Right atrium auricular region (tissue), 2 donors: ENCODE measurements around the gene PGM5. TPM values are rescaled to one million over a fixed set of nuclear protein-coding genes. Genes with fewer than 3 reads are reported as not detected.

Experiments used
- DNase-seq: peaks from one replicate; pipeline ENCODE4 v3.0.0-alpha.2; 2019; ENCODE audit warnings: low spot score
- H3K27ac ChIP-seq, 2 donors: fragments of 200-600 bp; sonication (generic); 1 replicate in 1 of 2; 2 replicates in 1 of 2; pipeline ENCODE4 v1.5.1; 2016 to 2019
- H3K27me3 ChIP-seq, 2 donors: fragments of 200-600 bp; sonication (generic); one replicate each; pipeline versions ENCODE4 v1.5.1 to v1.6.0; 2017 to 2019
- H3K36me3 ChIP-seq: fragments of 200-600 bp; sonication (generic); one replicate; pipeline ENCODE4 v1.5.1; 2016
- H3K4me1 ChIP-seq, 2 donors: fragments of 200-600 bp; sonication (generic); one replicate each; pipeline versions ENCODE4 v1.5.1 to v1.6.0; 2017 to 2019
- H3K4me3 ChIP-seq, 2 donors: fragments of 200-600 bp; sonication (generic); 1 replicate in 1 of 2; 2 replicates in 1 of 2; pipeline ENCODE4 v1.5.1; 2017 to 2019; ENCODE audit warnings: mild to moderate bottlenecking in 1 of 2, moderate library complexity in 1 of 2
- H3K9me3 ChIP-seq, 2 donors: fragments of 200-600 bp; sonication (generic); one replicate each; pipeline ENCODE4 v1.5.1; 2019
- total RNA-seq, 2 donors: library from RNA; depleted of rRNA; stranded (reverse); fragments of >200 nt; gene quantifications; one replicate each; pipeline ENCODE4 v1.1.0, GENCODE V29; 2016
- TF ChIP-seq, protein P1 (sequence below), 2 donors: fragments of 200-600 bp; sonication (generic); IDR thresholded peaks; one replicate each; pipeline ENCODE4 v1.5.1; 2019; ENCODE audit warnings: antibody characterized with exemption in 2 of 2

PGM5 gene
- total RNA-seq, 2 donors from 2014 or later, result 274 to 281 TPM

DNA sequence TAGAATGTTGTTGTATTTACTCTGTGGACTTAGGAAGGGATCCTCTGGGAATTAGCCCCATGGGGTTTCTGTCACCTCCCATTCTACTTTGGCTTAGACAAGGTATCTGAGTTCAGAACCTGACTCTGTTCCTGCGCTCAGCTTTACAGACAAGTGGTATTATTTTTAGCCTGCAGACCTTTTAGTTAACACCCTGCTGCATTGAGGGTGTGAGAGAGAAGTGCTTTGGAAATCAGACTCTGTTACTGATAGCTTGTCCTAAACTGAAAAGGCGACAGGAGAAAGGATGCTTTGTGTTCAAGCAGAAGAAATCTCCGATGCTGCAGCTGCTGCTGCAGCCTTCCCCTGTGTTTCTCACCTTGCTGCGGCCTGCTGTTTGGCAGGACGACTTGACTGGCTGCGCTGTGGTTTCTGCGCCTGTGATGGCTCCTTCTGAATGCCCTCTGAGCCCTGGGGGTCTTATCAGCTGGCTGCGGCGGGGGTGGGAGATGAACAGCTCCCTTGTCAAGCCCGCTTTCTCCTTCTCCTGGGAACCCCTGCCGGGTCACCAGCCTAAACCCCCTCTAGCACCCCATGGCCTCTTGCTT, 61.9 kb downstream of the PGM5 start:
- Histone ChIP-seq H3K27me3 (no peaks in the 10 kb centered on the region), H3K9me3 (no peaks in the 10 kb centered on the region), H3K36me3 (peaks cover 2% of the 10 kb centered on the region), H3K4me1 (peaks cover 0 to 46% of the 10 kb centered on the region in 2 donors), H3K4me3 (no peak overlapping the region), H3K27ac (peak overlapping the region; percentile 76 to 81)
- no peak for DNase-seq
- TF ChIP-seq, protein P1, sequence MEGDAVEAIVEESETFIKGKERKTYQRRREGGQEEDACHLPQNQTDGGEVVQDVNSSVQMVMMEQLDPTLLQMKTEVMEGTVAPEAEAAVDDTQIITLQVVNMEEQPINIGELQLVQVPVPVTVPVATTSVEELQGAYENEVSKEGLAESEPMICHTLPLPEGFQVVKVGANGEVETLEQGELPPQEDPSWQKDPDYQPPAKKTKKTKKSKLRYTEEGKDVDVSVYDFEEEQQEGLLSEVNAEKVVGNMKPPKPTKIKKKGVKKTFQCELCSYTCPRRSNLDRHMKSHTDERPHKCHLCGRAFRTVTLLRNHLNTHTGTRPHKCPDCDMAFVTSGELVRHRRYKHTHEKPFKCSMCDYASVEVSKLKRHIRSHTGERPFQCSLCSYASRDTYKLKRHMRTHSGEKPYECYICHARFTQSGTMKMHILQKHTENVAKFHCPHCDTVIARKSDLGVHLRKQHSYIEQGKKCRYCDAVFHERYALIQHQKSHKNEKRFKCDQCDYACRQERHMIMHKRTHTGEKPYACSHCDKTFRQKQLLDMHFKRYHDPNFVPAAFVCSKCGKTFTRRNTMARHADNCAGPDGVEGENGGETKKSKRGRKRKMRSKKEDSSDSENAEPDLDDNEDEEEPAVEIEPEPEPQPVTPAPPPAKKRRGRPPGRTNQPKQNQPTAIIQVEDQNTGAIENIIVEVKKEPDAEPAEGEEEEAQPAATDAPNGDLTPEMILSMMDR (IDR thresholded peaks at IDR 0.05), result no peak

DNA sequence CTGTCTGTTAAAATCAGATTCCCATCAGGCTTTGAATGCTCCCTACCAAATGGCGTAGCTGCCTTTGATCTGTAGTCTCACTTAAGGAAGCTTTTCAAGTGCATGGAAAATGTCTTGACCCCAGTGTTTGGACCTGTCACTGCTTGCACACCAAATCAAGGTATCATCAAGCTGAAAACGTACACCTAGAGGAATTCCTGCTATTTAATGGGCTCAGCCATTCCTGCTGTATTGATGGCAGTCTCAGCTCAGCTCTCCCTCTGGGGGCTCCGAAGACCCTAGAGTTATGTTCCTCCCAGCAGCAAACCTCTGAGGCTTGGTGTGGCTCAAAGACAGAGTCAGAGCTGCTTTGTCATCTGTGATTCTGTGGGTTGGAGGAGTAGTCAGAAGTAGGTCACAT, 63.5 kb downstream of the PGM5 start:
- DNase-seq, result no peak
- TF ChIP-seq, protein P1 (IDR thresholded peaks at IDR 0.05), result no peak
- H3K36me3 ChIP-seq, result peaks cover 15% of the 10 kb centered on the region
- H3K4me1 ChIP-seq, result peaks cover 0 to 46% of the 10 kb centered on the region in 2 donors
- H3K4me3 ChIP-seq, result no peak overlapping the region
- no peaks in the 10 kb centered on the region for H3K9me3 ChIP-seq
- H3K27ac ChIP-seq, result peak overlapping the region; percentile 76 to 81
- H3K27me3 ChIP-seq, result no peaks in the 10 kb centered on the region

DNA sequence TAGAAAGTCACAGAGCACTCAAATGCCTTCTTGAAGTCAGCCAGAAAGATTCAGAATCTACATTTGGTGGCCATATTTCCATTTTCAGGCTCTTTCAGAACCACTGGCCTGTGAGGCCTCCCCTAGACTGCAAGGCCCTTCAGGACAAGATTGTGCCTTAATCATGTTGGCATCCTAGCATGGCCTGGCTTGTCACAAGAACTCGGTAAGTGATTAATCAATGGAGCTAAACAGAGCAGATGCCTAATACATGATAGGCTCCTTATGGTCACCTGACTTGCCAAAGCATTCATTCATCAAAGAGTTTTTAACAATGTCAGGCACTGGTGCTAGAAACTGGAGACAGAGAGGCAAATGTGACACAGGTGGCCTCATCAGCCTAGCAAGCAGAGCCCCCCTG, 70.3 kb downstream of the PGM5 start:
- Histone ChIP-seq H3K4me1 (peaks cover 0 to 16% of the 10 kb centered on the region in 2 donors), H3K36me3 (peaks cover 51% of the 10 kb centered on the region), H3K4me3 (no peak overlapping the region), H3K27me3 (no peaks in the 10 kb centered on the region), H3K9me3 (no peaks in the 10 kb centered on the region), H3K27ac (peak overlapping the region in 1 of 2 donors; percentile 42)
- no peak for DNase-seq
- TF ChIP-seq, protein P1 (IDR thresholded peaks at IDR 0.05), result no peak

- Histone ChIP-seq H3K27me3 (no peaks in the 10 kb centered on the region), H3K4me3 (no peak overlapping the region), H3K27ac (peak overlapping the region in 1 of 2 donors; percentile 42), H3K4me1 (peaks cover 0 to 16% of the 10 kb centered on the region in 2 donors), H3K9me3 (no peaks in the 10 kb centered on the region), H3K36me3 (peaks cover 51% of the 10 kb centered on the region)
- DNase-seq, result no peak
- TF ChIP-seq, protein P1 (IDR thresholded peaks at IDR 0.05), result no peak
These were observed 71.0 kb downstream of the PGM5 start for GRCh38 chr9:68427216-68427977.

GRCh38 chr9:68428481-68428880, 72.1 kb downstream of the PGM5 start:
- TF ChIP-seq, protein P1 (IDR thresholded peaks at IDR 0.05), result no peak
- H3K36me3 ChIP-seq, result peaks cover 48% of the 10 kb centered on the region
- H3K27ac ChIP-seq, result no peak overlapping the region
- no peak overlapping the region for H3K4me3 ChIP-seq
- H3K27me3 ChIP-seq, result no peaks in the 10 kb centered on the region
- DNase-seq, result no peak
- H3K9me3 ChIP-seq, result no peaks in the 10 kb centered on the region
- H3K4me1 ChIP-seq, result peaks cover 0 to 16% of the 10 kb centered on the region in 2 donors
